Right renal cortex interstitium (tissue), 3 donors: ENCODE data around the gene GKN1. TPM values are rescaled to one million over a fixed set of nuclear protein-coding genes. Genes with fewer than 3 reads are reported as not detected.
A peak's percentile ranks its signal among the peaks of the same experiment; 100 is the strongest.

ENCODE experiments used
- DNase-seq, 3 donors: peaks; one replicate each; pipeline ENCODE4 v3.0.0-alpha.2; 2013; ENCODE audit warnings: low read depth in 3 of 3, low spot score in 2 of 3
- polyA plus RNA-seq, 3 donors: library from polyadenylated mRNA; unstranded; fragments of 120-200 nt; gene quantifications; one replicate each; pipeline ENCODE4 v1.2.1, GENCODE V29; 2013; ENCODE audit not compliant: insufficient read length in 3 of 3

The GKN1 gene
- polyA plus RNA-seq: not detected

- DNase-seq: no peak
Measured at GRCh38 chr2:68974251-68974650, at the start of gene GKN1. TSS of gene GKN1 (plus strand) at chr2:68974636. CDS start at chr2:68974678, 42 bp downstream.

DNA sequence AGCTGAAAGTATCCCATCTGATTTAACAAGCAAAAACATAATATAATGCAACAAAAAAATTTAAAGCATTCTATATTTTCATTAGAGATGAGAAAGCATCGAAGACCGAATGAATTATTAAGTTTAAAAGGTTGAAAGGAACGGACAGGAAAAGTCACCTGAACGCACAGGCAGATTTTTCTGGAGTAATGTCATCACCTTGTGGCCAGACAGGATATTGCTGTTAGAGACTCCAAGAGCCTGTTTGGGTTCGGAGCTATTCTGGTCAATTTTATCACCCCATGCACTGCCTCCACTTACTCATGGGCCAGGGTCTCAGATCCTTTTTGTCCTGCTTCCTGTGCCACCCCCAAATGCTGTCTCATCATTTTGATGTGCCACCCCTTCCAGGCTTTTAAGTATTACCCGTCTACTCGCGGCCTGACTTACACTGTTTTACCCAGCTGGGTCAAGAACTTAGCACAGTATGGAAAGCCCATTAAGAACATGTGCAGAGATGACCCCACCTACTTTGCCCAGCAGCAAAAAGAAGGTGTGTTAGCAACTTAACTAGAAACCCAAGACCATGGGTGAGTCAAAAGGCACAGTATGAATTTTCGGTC is 49.0 kb upstream of the GKN1 start:
- DNase-seq: peak in 1 of 3 donors; percentile 33

- DNase-seq: no peak
Measured at GRCh38 chr2:68926796-68927195, 47.6 kb upstream of the GKN1 start.

DNA sequence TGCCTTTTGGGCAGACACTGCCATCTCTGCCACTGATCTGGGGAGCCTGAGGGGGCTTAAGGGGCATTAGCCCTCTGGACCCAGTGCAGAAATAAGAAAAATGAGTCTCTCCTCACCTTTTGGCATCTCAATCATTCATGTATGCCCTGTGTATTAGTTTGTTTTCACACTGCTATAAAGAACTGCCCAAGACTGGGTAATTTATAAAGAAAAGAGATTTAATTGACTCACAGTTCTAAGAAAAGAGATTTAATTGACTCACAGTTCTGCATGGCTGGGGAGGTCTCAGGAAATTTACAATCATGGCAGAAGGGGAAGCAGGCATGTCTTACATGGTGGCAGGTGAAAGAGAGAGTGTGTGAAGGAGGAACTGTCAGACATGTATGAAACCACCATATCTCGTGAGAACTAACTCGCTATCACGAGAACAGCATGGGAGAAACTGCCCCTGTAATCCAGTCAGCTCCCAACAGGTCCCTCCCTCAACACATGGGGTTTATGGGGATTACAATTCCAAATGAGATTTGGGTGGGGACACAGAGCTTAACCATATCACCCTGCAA is 43.2 kb upstream of the GKN1 start:
- DNase-seq: no peak

DNA sequence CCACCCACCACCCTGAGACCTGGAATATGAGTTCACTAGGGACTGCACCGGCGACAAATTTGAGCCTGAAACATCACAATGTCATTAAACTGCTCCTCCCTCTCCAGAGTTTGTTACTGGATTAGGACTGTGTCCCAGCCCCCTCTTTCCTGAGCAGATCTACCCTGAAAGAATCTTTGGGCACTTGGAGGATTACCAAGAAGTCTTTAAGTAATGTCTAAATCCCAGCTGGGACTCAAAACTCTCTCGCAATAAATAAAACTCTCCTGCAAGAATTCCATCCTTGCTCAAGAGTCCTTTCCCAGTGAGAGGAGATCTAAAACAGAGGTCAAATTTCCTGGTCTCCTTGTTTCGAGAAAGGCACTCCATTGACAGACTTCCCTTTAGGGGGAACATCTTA is 42.6 kb upstream of the GKN1 start:
- DNase-seq: no peak

DNA sequence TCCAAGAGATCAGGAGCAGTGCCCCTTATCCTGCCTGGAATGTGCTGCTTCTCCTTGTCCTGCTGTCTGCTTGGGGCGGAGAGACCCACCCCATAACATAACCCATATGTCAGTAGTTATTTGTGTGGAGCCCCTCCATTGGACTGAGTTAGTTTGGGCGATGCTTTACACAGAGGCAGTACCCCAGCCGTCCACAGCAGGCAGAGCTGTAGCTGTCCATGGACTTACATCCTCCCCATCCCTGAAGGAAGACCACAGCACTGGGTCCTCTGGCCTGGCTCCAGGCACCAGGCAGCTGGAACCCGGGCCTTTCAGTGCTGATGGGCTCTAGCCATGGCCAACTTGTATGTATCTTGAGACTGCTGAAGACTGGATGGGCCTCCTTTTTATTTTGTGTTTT is 42.0 kb upstream of the GKN1 start:
- DNase-seq: no peak

- DNase-seq: no peak
Measured at GRCh38 chr2:68934021-68934420, 40.4 kb upstream of the GKN1 start.

GRCh38 chr2:68935471-68935870 is 39.0 kb upstream of the GKN1 start:
- no peak for DNase-seq

- DNase-seq: no peak
Measured at GRCh38 chr2:68936427-68936826, 38.0 kb upstream of the GKN1 start.

DNA sequence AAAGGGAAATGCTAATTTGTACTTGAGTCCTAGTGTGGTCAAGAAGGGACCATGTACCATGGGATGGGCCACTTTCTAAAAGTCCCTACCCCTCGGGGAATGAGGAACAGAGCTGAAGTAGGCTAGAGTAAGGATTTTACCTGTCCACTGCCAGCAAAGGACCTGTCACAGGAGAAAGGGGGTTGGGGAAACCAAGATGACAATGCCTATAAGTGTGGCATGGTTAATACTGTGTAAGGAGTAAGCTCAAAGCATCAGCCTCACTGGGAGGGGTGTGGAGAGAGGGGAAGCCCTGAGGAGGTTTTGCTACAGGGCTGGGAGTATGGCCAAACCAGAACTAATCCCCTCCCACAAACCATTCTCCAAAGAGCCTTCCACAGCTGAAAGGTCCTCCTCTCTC is 37.5 kb upstream of the GKN1 start:
- no peak for DNase-seq

GRCh38 chr2:68937346-68938055 is 36.9 kb upstream of the GKN1 start:
- no peak for DNase-seq

GRCh38 chr2:68938938-68939337 is 35.5 kb upstream of the GKN1 start:
- no peak for DNase-seq

DNA sequence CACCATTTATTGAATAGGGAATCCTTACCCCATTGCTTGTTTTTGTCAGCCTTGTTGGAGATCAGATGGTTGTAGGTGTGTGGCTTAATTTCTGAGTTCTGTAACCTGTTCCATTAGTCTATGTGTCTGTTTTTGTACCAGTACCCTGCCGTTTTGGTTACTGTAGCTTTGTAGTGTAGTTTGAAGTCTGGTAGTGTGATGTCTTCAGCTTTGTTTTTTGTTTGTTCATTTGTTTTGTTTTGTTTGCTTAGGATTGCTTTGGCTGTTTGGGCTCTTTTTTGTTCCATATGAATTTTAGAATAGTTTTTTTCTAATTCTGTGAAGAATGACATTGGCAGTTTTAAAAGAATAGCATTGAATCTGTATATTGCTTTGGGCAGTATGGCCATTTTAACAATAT is 34.5 kb upstream of the GKN1 start:
- no peak for DNase-seq

- DNase-seq: no peak
Measured at GRCh38 chr2:68940369-68940768, 34.1 kb upstream of the GKN1 start.

- no peak for DNase-seq
Measured at GRCh38 chr2:68942827-68943226, 31.6 kb upstream of the GKN1 start.

DNA sequence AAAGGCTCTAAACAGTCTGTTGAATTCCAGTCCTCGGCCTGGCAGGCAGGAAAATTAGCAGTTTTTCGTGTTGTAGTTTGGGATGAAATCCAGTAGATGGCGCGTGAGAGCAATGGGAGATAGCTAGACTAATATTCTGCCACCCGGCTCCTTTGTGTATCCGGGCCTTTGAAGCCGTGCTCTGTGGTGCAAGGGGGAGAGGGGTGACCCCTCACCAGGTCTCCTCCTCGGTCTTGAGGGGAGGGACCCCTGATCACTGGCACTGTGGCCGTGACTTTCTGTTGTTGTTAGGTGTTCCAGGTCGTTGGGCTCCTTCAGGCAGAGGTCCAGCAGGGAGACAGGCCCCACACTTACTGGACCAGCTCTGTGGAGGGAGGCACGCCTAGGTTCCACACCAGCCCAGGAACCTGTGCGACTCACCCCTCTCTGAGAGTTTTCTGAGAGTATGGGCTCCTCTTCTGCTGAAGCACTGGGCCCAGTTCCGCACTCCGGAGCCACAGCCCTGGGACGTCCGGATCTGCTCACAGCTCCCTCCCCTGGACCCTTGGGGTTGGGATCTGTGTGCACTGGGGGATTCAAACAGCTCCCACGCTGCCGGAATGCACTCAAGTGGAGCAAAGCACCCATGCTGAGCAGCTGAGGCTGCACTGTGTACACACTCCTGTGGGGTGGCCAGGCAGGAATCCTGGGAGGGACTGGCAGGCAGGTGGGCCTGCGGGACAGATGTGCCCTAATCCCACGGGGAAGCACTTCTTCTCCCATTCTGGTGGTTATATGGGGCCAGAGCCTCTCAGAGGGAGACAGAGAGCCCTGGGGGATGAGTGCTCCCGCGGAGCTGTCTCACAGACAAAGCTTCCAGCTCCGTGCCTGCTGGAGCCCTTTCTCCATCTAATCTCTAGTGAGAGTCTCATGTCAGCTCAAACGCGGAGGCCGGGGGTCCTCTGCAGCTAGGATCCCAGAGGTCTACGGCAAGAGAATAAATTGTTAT is 30.6 kb upstream of the GKN1 start:
- peak; percentile 69 to 72 (median 72) for DNase-seq

- DNase-seq: no peak
Measured at GRCh38 chr2:68946117-68946516, 28.3 kb upstream of the GKN1 start.

- DNase-seq: no peak
Measured at GRCh38 chr2:68948710-68949109, 25.7 kb upstream of the GKN1 start.

DNA sequence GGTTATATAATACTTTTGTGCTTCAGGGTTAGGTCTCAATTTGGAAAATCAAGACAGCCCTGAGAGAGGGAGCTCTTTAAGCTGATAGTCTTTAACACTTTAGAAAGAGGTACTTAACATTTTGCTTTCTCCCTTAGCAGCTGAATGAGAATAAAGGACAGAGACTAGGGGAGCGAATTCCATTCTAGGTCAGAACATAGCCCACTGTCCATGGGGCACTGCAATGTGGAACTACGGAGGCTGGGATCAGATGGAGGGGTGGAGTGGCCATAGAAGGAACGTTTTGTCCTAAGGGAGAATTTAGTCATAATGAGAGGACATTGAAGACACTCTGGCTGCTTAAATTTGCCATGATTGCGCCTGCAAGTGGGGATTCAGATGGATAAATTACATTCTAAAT is 22.5 kb upstream of the GKN1 start:
- no peak for DNase-seq

GRCh38 chr2:68952887-68953521 is 21.4 kb upstream of the GKN1 start, which contains the start of gene GKN2:
TSS of gene GKN2 (minus strand) at chr2:68952893. CDS start at chr2:68952861, 32 bp downstream.
- no peak for DNase-seq
